Inferior parietal cortex (tissue), 1 donor: Measurements from ENCODE around the gene VASP.

Experiments
- DNase-seq: peaks from one replicate; pipeline ENCODE4 v3.0.0-alpha.2; 2016; ENCODE audit errors: extremely low spot score

VASP gene

GRCh38 chr19:45506989-45507871, at the start of gene VASP:
Gene VASP, plus strand, starts transcription at chr19:45507479. Its CDS starts 293 bp downstream, at chr19:45507772.
- DNase-seq, result peak; percentile 89

GRCh38 chr19:45457776-45458175, 49.5 kb upstream of the VASP start:
- no peak for DNase-seq

- DNase-seq, result no peak
Measured at GRCh38 chr19:45460807-45461347, 46.4 kb upstream of the VASP start.

GRCh38 chr19:45462174-45462573, 45.1 kb upstream of the VASP start:
- no peak for DNase-seq

GRCh38 chr19:45463241-45463640, 44.0 kb upstream of the VASP start:
- DNase-seq, result no peak

- DNase-seq, result no peak
Measured at GRCh38 chr19:45464274-45464673, 43.0 kb upstream of the VASP start.

GRCh38 chr19:45464852-45465441, 42.3 kb upstream of the VASP start:
- DNase-seq, result no peak

- no peak for DNase-seq
Measured at GRCh38 chr19:45467115-45467455, 40.2 kb upstream of the VASP start.

- peak; percentile 95 for DNase-seq
Measured at GRCh38 chr19:45467456-45468158, 39.7 kb upstream of the VASP start, which contains the start of gene FOSB. Gene FOSB, plus strand, starts transcription at chr19:45467996. Its CDS starts 591 bp downstream, at chr19:45468587.

- no peak for DNase-seq
Measured at GRCh38 chr19:45468159-45468651, 39.1 kb upstream of the VASP start.

GRCh38 chr19:45468803-45469131, 38.5 kb upstream of the VASP start:
- DNase-seq, result no peak

- peak; percentile 91 for DNase-seq
Measured at GRCh38 chr19:45469132-45469944, 37.9 kb upstream of the VASP start.

GRCh38 chr19:45469945-45470761, 37.1 kb upstream of the VASP start:
- DNase-seq, result no peak

- no peak for DNase-seq
Measured at GRCh38 chr19:45470762-45471081, 36.6 kb upstream of the VASP start.

- no peak for DNase-seq
Measured at GRCh38 chr19:45471111-45471930, 36.0 kb upstream of the VASP start.

- no peak for DNase-seq
Measured at GRCh38 chr19:45471931-45472562, 35.2 kb upstream of the VASP start.

- DNase-seq, result no peak
Measured at GRCh38 chr19:45472563-45473366, 34.5 kb upstream of the VASP start.

GRCh38 chr19:45473367-45473681, 34.0 kb upstream of the VASP start:
- no peak for DNase-seq
